HG03039 (cell line): ENCODE data around the gene MED27.
"Not testable (repeated sequence)": the region's sequence is repeated elsewhere in the genome, so short reads cannot be mapped to it uniquely, and the experiment has no call there.

Experiments used
- ATAC-seq: cut with Tn5 transposase; IDR thresholded peaks from one replicate; pipeline ENCODE4 v1.9.1; 2021; ENCODE audit warnings: mild to moderate bottlenecking, moderate library complexity; ENCODE audit not compliant: unreplicated experiment

Gene MED27

DNA sequence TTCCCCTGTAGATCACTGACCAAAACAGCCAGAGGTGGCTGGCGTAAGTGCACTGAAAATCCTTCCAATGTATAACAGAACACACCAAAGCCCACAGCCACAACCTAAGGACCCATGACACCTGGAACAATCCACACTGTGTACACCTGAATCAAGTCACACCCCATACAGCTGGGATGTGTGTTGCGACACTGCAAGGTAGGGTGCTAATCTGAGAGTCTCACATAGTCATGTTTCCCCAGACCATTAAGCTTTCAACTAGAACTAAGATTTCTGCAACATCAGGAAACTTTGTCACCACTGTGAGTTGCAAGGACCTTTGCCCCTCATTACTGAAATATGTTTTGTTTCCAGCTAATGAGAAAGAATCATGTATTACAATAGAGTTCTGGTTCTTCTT, 59.4 kb downstream of the MED27 start:
- no peak for ATAC-seq

DNA sequence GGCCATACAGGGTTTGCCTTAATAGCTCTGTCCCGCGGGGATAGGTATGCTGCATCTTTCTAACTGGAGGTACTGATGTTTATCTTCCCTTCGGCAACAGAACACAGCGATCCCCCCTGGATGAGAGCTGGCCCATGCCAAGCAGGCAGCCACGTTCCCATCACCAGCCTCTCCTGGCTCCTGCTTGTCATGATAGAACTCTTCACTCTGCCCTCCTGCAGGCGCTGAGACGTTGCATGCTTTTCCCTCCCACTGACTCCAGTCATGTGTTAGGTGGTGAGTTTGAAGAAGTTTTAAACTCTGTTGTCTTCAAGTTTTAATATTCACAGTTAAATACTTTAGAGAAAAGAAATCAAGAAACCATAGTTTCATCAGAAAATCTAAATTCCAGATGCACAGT, 60.0 kb downstream of the MED27 start:
- no peak for ATAC-seq

DNA sequence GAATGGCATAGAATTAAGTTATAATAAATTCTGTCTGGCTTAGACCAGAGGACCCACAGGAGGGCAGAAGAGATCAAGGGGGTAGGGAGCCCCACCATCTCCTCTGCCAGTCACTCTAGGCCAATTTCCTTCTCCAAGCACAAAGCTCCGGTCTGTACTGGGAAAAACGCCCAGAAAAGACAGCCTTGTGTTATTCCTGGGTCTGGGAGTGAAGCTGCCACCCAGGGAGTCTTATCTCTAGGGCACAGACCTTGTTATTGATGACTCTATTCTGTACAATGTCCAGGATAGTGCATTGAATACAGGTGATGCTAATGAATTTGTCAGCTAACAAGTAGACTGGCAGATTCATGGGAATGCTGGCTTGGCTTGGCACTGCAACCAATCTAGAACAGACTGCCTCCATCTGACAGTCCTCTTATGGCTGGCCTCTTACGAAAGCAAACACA, 60.7 kb downstream of the MED27 start:
- ATAC-seq = no peak

DNA sequence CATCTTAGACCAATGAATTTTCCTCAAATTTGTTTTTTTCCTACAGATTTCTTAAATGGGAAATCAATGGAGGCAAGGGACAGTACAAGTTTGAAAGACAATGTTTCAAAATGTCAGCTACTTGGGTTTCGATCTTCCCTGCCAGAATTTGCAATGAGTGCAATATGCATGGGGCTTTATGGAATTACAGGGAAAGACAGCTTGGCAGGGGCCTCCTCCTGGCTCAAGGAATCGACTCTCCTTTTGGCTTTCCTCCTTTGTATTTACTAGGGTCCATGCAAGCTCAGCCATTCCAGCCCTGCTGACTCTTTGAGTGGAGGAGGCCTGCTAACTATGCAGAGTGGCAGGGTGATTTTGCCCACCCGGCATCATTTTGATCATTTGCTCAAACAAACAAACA, 63.2 kb downstream of the MED27 start:
- ATAC-seq = no peak

DNA sequence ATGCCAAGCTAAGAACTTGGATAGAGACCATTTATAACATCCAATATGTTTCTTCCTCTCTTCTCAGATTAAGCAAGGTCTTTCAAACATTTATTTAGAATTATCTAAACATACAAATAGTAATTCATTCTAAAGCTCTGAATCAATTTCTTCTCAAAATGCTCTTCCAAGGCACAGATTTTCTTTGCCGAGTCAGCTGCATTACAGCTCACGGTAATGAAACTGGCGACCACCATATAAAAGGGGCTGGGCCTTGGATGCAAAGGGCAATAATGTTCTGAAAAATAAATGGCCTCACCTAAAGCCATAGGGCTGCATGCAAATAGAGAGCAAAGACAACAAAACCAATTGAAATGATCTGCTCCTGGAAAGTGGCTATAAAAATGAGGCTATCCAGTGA, 63.8 kb downstream of the MED27 start:
- ATAC-seq = no peak

DNA sequence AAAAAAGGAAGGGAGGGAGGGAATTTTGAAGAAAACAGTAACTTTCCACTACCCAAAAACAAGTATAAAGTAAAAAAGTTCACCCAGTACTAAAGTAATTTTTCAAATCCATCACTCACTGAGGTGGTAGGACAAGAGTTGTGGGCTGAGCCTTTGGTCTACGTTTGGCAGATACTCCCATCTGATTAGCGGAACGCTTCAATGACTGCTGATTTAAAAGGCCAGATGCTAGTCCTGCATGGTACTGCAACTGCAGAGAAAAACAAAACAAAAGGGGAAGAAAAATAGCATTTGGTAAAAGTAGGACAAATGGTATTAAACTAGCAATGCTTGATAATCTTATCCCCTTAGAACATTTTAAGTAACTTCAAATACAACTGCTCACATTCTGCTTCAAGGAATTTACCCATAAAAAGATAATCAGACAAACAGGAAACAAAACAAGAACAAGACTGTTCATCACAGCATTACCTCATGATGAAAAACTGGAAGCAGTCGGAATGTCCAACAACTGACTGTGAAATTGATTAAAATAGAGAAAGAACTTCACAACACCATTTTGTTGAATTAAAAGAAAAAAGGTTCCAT, 65.4 kb downstream of the MED27 start:
- ATAC-seq = no peak

DNA sequence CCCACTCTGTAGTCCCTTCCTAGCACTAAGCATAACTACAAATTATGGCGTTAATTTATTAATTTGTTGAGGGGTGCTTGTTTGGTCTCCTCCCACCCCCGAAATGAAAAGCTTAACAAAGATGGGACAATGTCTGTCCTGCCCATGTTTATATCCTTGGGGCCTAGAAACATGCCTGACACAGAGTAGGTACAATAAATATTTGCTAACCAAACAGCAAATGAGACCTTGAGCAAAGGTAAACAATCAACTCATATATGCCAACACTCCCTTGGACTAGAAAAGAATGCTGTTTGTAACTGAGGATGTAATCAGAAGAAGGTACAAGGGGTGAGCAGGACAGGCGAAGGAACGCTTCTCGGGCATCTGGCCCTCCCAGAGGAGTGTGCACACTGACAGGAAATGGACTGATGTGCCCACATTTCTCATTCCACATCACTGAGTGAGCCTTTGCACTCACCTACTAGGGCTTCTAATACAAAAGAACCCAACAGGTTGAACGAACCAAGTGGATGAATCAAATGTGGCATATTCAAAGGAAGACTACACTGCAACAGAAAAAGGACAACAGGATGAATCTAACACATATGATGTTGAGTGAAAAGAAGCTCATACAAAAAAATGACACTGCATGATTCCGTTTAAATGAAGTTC, 66.8 kb downstream of the MED27 start:
- ATAC-seq = no peak

DNA sequence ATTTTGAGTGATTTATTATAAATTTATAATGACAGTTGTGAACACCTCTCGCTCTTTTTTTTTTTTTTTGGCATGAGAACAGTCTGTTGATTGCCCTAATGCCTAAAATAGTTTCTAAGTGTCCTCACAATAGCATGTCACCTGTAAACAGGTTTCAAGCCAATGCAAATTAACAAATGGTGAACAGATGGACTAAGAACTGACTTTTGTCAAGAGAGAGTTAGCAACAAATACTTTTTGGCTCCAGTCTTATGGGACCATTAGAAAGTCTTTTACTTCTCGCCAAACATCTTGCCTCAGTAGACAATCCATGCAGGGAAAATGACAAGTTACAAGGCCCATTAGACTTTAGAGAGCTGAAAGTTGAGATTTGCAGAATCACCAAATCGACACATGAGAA, 67.8 kb downstream of the MED27 start:
- no peak for ATAC-seq

DNA sequence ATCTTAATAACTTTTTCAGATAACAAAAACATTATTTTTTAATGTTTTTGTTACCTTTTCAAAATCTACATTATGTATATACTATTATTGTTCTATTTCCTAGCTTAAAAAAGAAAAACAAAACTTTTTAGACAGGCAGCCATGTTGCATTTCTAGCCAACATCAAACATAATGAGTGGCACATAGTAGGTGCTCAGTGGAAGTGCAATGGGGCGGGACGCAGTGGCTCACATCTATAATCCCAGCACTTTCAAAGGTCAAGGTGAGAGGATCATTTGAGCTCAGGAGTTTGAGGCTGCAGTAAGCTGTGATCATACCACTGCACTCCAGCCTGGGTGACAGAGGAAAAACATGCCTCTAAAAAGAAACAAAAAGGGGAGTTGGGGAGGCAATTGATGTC, 68.4 kb downstream of the MED27 start:
- ATAC-seq = no peak

DNA sequence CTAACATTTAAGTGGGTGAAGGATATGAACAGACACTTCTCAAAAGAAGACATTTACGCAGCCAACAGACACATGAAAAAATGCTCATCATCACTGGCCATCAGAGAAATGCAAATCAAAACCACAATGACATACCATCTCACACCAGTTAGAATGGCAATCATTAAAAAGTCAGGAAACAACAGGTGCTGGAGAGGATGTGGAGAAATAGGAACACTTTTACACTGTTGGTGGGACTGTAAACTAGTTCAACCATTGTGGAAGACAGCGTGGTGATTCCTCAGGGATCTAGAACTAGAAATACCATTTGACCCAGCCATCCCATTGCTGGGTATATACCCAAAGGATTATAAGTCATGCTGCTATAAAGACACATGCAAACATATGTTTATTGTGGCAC, 69.5 kb downstream of the MED27 start:
- ATAC-seq = not testable (repeated sequence)

DNA sequence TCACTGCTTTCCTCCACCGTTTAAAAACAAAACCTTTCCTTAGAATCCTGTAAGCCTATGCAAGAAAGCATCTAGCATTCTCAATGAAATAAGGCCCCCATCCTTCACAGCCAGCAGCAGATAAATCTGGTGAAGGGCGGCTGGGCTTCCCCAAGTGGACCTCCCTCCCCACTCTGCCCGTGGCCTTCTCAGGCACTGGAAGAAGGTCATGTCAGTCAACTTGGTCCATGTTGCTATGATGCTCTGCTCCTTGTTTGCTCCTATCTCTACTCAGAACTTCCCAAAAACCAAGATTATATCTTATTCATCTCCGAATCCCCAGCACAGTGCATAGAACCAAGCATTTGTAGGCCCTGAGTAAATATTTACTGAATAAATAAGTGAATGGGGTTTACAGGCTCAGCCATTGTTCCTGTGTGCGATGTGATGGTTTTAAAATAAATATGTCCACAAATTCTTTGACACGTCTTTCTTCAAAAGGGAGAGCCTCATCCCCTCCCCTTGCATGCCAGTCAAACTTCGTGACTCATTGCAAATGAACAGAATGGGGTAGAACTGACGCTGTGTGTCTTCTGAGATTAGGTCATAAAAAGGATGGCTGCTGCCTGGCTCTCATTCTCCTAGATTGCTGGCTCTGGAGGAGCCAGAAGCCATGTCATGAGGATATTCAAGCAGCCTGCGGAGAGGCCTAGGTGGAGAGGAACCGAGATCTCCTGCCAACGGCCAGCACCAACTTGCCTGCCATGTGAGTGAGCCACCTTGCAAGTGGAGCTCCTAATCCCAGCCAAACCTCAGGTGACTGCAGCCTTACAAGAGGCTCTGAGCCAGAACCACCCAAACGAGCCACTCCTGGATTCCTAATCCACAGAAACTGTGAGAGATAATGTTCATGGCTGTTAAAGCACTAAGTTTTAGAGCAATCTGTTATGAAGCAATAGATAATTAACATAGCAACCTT, 70.5 kb downstream of the MED27 start:
- no peak for ATAC-seq

DNA sequence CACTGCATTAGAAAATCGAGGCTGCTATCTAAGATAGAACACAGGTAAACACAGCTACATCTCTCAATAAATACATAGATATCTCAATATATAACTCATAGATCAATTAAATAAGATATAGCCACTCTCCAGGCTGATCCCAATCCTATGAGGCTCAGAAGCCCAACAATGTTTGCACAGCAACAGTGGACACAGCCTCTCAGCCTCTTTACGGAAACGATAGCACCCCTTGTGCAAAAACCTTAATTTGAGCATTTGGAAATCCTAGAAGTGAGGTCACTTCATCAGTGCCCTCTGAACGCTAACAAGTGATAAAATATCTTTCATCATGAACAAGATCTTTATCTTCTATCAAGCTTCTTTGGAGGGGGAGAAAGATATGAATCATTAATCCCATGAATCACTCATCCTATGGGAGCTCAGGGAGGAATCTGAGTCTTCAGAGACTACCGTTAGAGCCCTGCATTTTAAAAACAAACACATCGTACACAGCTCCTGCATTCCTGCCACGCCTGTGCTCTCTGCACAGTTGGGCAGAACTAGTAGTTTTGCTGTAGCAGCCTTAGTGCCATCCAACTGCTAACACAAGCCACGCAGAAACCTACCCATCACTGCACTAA, 71.4 kb downstream of the MED27 start:
- no peak for ATAC-seq

DNA sequence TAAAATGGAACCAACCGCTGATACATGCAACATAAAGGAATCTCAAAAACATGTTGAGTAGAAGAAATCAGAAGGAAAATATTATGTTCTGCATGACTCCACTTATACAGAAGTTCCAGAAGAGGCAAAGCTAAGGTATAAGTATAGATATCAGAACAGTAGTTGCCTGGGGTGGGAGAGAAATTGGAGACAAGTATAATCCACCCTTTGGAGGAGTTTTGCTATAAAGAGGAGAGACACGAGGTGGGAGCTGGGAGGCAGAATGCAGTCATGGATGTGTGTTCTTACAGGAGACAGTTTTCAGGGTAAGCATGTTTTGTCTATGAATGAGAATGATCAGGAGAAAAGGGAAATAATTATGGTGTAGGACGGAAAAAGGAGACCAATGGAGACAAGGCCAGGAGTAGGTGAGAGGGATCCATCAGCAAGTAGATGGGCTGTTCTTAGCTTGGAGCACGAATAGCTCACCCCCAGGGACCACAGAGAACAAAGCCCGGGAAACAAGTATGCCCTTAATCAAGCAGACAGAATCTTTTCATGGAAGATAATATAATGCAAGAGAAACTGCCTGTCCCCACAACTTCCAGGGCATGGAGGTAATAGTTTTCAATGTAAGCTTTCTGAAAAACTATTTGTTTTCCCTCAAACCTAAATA, 72.2 kb downstream of the MED27 start:
- no peak for ATAC-seq

DNA sequence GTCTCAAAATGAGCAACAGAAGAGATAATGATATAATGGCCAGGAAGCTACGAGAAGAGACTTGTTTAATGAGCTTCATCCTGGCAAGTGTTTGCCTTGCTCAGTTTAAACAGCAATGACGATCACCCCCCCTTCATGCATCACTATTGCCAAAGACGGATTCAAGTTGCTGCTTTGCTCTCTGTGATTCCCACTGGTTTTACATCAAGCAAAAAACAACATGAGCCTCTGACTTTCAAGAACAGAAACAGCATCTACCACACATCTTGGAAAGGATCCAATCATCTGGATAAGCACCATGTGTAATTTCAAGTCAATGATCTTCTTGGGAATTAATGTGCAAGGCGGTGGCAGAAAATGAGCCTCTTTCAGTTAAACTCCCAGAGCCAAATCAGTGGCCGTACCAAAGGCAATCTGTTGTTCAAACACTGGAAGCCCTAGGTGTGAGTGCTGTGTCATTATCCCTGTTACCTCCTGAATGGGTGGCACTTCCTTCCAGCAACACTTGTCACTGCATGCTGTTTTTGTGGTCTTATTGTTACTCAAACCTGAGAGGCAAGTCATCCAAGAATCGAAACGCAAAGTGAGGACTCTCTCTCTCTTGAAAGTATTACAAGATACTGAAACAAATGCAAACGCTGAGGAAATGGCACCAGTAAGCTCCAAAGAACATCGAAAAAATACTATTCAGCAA, 72.8 kb downstream of the MED27 start:
- no peak for ATAC-seq

DNA sequence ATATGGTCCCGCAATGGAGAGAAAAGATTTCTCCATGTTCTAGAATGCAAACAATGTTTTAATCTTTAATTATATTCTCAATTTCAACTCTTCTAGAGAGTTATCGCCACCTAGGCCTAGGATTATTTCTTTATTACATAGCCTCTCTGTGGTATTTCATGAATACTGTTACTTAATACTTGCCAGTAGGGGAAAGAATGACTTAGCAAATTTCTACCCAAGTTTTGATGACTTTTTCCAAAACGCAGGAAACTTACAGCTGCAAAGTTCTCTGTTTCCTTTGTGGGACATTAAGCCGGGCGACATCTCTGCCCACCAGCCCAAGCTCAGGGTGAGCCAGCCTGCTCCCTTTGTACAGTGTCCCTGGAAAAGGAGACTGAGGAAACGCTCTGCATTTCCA, 73.8 kb downstream of the MED27 start:
- no peak for ATAC-seq

DNA sequence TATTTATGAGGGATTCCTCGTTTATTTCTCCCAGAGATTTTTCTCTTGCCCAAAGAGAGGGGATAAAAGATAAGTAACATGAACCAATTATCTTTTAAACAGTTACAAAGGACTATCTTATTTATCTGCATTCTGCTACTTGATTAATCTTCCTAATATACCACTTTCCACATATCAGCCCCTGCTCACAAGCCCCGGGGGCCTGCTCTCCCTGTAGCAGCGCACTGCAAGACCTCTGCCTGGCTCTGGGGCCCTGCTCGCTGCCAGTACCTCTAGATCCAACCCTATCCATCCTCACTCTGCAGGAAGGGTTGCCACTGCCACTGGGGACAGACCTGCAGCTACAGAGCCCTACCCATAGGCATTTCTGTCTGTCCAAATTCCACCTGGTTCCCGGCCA, 75.3 kb downstream of the MED27 start:
- ATAC-seq = no peak

DNA sequence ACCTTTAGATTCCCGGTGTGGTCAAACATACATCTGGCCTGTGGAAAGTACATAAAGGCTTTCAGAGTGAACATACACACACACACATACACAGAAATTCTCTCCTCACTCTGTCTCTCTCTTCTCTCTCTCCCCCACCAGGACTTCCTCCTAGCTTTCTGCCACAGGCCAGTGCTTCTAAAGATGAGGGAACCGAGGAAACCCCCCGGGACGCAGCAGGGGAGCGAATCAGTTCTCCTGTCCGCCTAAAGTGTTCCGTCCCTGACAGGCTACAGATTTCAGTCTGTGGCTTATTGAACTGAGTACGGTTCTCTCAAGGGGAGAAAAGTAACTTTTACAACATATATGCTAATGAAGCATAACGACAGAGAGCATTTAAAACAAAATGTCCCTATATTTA, 75.8 kb downstream of the MED27 start:
- no peak for ATAC-seq

DNA sequence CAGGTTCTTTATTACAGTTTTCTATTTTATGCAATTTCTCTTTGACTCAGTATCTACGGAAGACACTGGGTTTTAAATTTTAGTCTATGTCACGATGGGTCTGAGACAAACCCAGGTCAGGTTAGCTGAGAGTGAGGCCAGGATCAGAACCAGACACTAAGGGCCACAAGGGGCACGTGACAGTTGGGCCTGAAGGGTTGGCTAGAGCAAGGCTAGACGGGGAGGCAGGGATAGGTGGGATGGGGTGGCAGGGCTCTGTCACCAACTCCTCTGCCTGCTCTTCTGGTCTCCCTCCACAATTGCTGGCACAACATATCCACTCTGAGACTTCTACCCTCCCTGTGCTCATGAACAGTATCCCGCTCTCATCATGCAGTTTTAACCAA, 76.4 kb downstream of the MED27 start:
- ATAC-seq = no peak

DNA sequence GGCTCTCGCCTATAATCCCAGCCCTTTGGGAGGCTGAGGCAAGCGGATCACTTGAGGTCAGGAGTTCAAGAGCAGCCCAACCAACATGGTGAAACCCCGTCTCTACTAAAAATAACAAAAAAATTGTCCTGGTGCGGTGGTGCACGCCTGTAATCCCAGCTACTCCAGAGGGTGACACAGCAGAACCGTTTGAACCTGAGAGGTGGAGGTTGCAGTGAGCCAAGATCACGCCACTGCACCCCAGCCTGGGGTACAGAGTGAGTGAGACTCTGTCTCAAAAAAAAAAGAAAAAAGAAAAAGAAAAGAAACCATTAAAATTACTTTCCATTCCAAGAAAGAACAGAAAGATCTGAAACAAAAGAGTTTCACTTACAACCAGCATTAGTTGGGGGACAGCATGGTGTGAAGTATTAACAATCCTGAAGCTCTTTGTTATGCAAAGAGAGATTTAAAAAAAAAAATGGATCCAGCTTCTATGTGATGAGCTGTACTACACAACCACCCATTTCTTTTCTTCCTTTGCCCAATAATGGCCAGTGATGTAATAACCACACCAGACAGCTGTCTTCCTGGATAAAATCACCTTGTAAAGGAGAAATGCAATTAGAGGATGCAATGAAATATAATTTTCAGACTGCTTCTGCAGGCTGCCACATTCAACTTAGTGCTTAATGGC, 76.9 kb downstream of the MED27 start:
- no peak for ATAC-seq

DNA sequence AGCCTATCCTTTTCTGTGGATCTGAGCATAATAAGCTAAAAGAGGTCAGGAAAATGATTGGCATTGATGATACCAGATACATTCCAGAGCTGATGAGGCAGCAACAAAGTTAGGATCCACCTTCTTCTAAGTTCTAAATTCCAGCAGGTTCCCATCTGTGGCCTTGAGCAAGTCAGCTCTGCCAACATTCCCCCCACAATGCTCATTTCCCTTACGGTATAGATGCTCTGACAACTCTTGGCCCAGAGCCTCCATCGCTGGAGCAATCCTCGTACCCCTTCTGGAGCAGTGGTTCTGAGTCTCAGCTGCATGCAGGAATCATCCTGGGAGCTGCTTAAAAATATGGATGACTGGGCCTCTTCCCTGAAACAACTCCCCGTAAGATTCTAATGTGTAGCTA, 78.1 kb downstream of the MED27 start:
- no peak for ATAC-seq
